GM18868 (cell line): ENCODE data around the gene KCNS1.
"Not testable (repeated sequence)": the region's sequence is repeated elsewhere in the genome, so short reads cannot be mapped to it uniquely, and the experiment has no call there.

ENCODE experiments used
- ATAC-seq: cut with Tn5 transposase; IDR thresholded peaks from one replicate; pipeline ENCODE4 v1.9.1; 2021; ENCODE audit warnings: mild to moderate bottlenecking, moderate library complexity; ENCODE audit not compliant: unreplicated experiment

KCNS1 gene

DNA sequence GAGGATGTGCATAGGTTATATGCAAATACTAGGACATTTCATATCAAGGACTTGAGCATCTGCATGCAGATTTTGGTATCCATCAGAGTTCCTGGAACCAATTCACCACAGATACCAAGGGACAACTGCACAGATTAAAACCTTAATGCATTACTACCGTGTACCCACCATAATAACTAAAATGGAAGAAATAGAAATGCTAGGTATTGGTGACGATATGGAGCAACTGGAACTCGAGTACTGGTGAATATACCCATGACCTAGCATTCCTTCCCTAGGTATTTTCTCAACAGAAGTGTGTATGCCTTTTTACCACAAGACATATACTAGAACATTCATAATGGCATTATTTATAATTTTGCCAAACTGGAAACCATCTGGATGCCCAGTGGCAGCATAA is 18.5 kb downstream of the KCNS1 start:
- ATAC-seq = no peak

DNA sequence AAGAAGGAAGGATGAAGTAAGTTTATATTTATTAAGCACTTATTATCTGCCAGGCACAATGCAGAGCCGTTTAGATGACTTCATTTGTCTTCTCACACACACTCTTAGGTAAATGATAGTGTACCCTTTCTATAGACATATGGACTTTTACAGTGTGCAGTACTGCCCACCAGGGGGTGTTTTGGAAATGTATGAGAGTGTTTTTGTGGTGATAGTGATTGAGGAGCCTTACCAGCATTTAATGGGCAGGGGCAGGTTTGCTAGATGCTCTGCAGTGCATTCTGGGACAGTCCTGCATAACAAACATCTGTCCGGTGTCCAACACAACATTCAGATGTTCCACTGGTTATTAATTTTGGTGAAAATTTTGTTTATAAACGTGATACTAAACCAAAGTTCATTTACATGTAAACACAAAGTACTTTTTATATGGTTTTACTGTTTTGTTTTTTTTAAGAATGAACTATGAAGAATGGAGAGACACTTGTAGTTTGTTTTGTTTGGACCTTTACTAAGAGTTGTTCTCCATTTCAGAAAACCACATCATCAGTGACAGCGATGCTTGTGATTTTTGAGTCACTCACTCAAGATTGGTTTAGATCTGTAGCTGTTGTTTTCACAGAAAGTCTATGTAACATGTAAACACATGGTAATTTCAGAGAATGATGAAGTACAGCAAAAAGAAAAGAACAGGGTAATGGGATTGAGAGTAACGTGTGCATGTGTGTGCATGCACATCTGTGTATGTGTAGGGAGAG is 19.9 kb downstream of the KCNS1 start:
- ATAC-seq = no peak

GRCh38 chr20:45077559-45077958 is 23.4 kb downstream of the KCNS1 start:
- no peak for ATAC-seq

DNA sequence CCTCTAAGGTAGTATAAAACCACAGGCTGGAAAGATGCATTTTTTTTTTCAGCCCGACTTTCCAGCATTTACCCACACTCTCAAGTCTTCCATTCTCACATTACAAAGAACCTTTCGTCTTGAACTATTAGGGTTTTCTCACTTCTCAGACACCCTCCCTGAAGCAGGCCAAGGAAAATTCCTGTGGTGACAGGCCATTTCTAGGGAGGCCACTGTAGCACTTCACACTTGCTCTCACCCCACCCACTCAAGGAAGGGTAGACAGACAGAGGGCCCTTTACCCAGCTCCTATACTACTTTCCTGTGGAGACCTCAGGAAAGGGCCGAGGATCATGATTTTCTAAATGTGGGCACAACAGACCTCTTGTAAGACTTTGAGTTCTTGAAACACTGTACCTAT is 27.7 kb downstream of the KCNS1 start:
- ATAC-seq = no peak

- no peak for ATAC-seq
Observed at GRCh38 chr20:45072066-45072465, 28.9 kb downstream of the KCNS1 start.

- ATAC-seq = no peak
Observed at GRCh38 chr20:45070932-45071632, 29.8 kb downstream of the KCNS1 start.

- ATAC-seq = no peak
Observed at GRCh38 chr20:45069261-45069660, 31.7 kb downstream of the KCNS1 start.

DNA sequence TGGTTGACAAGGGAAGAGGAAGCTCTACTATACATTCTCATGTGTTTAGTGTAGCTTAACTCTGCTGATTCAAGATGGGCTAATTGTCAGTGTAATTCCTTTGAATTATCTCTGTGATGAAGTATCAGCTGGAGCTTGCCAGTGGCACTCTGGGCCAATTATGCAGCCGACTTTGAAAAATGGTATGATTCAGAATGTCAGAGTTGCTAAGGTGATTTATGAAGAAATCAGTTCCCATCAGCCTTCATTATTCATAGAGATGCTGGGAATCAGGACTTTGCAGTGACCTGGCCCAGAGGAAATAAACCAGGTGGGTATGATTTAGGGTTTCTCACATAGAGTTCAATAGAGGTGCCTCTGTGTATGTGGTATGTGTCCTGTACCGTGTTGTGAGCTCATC is 33.4 kb downstream of the KCNS1 start:
- no peak for ATAC-seq

GRCh38 chr20:45067087-45067486 is 33.8 kb downstream of the KCNS1 start:
- ATAC-seq = no peak

DNA sequence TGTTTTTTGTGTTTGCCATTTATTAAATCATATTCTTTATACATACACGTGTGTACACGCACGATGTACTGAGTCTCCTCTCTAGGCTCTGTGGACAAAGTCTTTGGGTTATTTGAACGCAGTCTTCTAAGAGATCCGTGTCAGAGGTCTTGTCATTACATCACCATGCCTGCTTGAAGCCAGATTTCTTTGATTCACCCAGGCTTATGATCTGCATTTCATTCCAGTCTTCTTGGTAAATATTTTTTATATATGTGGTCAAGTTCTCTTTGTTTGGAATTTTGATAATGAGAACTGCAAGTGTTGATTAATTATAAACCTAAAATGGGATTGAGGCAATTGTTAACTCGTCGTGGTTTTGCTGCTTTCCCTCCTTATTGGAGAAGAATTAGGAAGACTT is 34.6 kb downstream of the KCNS1 start:
- no peak for ATAC-seq

GRCh38 chr20:45064812-45065211 is 36.1 kb downstream of the KCNS1 start:
- ATAC-seq = no peak

- ATAC-seq = not testable (repeated sequence)
Observed at GRCh38 chr20:45063107-45063506, 37.8 kb downstream of the KCNS1 start.

DNA sequence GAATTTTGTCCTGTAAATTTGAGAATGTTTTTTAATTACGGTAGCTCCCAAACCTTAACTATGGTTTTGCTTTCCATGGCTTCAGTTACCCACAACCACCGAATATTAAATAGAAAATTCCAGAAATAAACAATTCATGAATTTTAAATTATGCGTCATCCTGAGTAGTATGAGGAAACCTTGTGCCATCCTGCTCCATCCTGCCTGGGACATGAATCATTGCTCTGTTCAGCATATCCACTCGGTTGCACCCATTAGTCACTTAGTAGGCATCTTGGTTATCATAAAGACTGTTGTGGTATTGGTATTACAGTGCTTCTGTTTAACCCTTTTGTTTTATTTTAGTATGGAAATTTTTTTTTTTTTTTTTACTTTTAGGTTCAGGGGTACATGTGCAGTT is 39.7 kb downstream of the KCNS1 start:
- ATAC-seq = no peak

DNA sequence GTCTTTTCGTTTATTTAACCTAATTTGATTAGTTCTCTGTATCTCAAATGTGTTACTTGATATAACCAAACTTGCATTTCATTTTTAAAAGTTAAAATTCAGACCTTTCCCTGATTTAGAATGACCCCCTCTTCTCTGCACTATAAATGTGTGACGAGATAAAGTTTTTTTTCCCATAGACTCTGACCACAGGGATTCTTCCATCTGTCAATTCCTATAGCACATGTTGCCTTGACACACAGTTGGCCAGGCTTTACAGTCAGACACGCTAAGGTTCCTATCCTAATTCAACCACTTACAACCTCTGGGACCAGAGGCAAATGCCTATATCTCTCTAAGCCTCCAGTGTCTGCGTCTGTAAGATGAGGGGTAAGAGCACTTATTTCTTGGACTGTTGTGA is 40.6 kb downstream of the KCNS1 start:
- ATAC-seq = no peak

- ATAC-seq = no peak
Observed at GRCh38 chr20:45059022-45059728, 41.8 kb downstream of the KCNS1 start.

- ATAC-seq = no peak
Observed at GRCh38 chr20:45058168-45058850, 42.6 kb downstream of the KCNS1 start.

GRCh38 chr20:45056473-45057173 is 44.3 kb downstream of the KCNS1 start:
- no peak for ATAC-seq

GRCh38 chr20:45055056-45055455 is 45.9 kb downstream of the KCNS1 start:
- no peak for ATAC-seq

DNA sequence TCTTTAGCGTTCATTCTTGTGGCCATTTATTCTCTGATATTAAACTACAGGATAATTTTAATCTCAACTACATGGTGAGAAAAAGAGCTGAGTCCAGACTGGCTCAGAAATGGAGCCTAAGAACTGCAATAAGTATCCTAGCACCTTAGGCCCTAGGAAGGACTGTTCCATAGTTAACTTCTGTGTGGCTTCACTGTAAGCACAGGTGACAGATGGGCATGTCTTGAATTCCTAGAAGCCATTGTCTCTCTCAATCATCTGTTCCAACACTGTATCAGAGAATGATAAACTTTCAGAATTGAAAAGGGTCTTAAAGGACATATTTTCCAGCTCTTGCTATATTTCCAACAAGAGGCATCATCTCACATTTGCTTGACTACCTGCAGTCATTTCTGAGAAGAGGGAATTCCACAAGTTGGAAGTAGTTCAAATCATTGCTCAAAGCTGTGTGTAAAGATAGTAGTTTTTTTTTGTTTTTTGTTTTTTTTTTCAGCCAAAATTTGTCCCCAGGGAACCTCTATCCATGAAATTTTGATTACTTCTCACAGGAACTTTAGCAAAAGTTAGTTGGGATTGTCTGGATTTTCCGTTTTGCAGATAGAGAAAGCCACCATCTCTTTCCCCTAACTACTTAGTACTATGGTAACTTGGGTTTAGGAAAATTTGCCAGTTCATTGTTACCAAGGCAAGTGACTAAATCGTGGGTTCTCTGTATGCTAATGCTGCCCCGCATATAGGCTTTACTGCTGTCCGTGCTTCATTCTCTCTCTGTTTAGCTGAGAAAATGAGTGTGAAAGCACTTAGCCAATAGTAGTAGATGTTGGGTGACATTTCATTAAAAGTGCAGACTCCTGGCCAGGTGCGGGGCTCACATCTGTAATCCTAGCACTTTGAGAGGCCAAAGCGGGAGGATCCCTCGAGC is 47.2 kb downstream of the KCNS1 start:
- ATAC-seq = no peak
